HG03196 (cell line): Measurements from ENCODE around the gene PRKX.
"Not testable (repeated sequence)": the region's sequence is repeated elsewhere in the genome, so short reads cannot be mapped to it uniquely, and the experiment has no call there.

Experiments used
- ATAC-seq: cut with Tn5 transposase; IDR thresholded peaks from one replicate; pipeline ENCODE4 v1.9.1; 2021; ENCODE audit not compliant: unreplicated experiment

PRKX gene

GRCh38 chrX:3663576-3664250 is 49.7 kb downstream of the PRKX start:
- ATAC-seq, result not testable (repeated sequence)

- no peak for ATAC-seq
Observed at GRCh38 chrX:3659761-3660160, 53.7 kb downstream of the PRKX start.

GRCh38 chrX:3655181-3655580 is 58.3 kb downstream of the PRKX start:
- no peak for ATAC-seq

GRCh38 chrX:3653111-3653510 is 60.3 kb downstream of the PRKX start:
- ATAC-seq, result no peak

- no peak for ATAC-seq
Observed at GRCh38 chrX:3651277-3651676, 62.2 kb downstream of the PRKX start.

GRCh38 chrX:3648084-3648483 is 65.4 kb downstream of the PRKX start:
- no peak for ATAC-seq

- ATAC-seq, result not testable (repeated sequence)
Observed at GRCh38 chrX:3639858-3640631, 73.4 kb downstream of the PRKX start.

- no peak for ATAC-seq
Observed at GRCh38 chrX:3639236-3639635, 74.2 kb downstream of the PRKX start.

- ATAC-seq, result no peak
Observed at GRCh38 chrX:3638280-3638873, 75.1 kb downstream of the PRKX start.

GRCh38 chrX:3636803-3637202 is 76.6 kb downstream of the PRKX start:
- no peak for ATAC-seq

- no peak for ATAC-seq
Observed at GRCh38 chrX:3631196-3631595, 82.3 kb downstream of the PRKX start.

GRCh38 chrX:3627594-3627993 is 85.9 kb downstream of the PRKX start:
- ATAC-seq, result no peak

- ATAC-seq, result no peak
Observed at GRCh38 chrX:3621414-3621813, 92.0 kb downstream of the PRKX start.

- ATAC-seq, result not testable (repeated sequence)
Observed at GRCh38 chrX:3611744-3612143, 101.7 kb downstream of the PRKX start.

- no peak for ATAC-seq
Observed at GRCh38 chrX:3609810-3610209, 103.6 kb downstream of the PRKX start.

- no peak for ATAC-seq
Observed at GRCh38 chrX:3603026-3603661, 110.3 kb downstream of the PRKX start.

- ATAC-seq, result no peak
Observed at GRCh38 chrX:3599802-3600430, 113.5 kb downstream of the PRKX start.

- no peak for ATAC-seq
Observed at GRCh38 chrX:3598709-3599108, 114.7 kb downstream of the PRKX start.

GRCh38 chrX:3598046-3598605 is 115.3 kb downstream of the PRKX start:
- ATAC-seq, result no peak

GRCh38 chrX:3592184-3592583 is 121.3 kb downstream of the PRKX start:
- ATAC-seq, result no peak

- ATAC-seq, result no peak
Observed at GRCh38 chrX:3589474-3589873, 124.0 kb downstream of the PRKX start.
